Esophagus squamous epithelium (tissue), 4 donors: ENCODE results near the gene RERE.

Experiments used
- CTCF ChIP-seq, 6 experiments: fragments of 450-650 bp in 4 of 6; fragments of 200-600 bp in 2 of 6; sonication (generic) in 2 of 6; IDR thresholded peaks; one replicate each; pipeline ENCODE4 v1.5.1; 2016 to 2019; ENCODE audit warnings: antibody characterized with exemption in 6 of 6, mild to moderate bottlenecking in 4 of 6, moderate library complexity in 4 of 6
- POLR2A ChIP-seq, 4 donors: fragments of 450-650 bp; IDR thresholded peaks; one replicate each; pipeline ENCODE4 v1.6.1; 2017; ENCODE audit warnings: antibody characterized with exemption in 4 of 4, mild to moderate bottlenecking in 4 of 4, moderate library complexity in 3 of 4

GRCh38 chr1:8410791-8411190 lies 406.6 kb downstream of the RERE start:
- TF ChIP-seq CTCF (IDR thresholded peaks at IDR 0.05): no peak
- TF ChIP-seq POLR2A (IDR thresholded peaks at IDR 0.05): no peak
